Left ventricle myocardium superior (tissue), 1 donor: ENCODE results near the gene MAP2K2. TPM values are rescaled to one million over a fixed set of nuclear protein-coding genes. Genes with fewer than 3 reads are reported as not detected.
A peak's percentile ranks its signal among the peaks of the same experiment; 100 is the strongest.
"Not testable (repeated sequence)": the region's sequence is repeated elsewhere in the genome, so short reads cannot be mapped to it uniquely, and the experiment has no call there.

Source experiments
- ATAC-seq: fragments of 200-7000 bp; cut with Tn5 transposase; one replicate; pipeline ENCODE4 v1.9.1; 2020; ENCODE audit warnings: mild to moderate bottlenecking, moderate library complexity
- DNase-seq: peaks from one replicate; pipeline ENCODE4 v3.0.0-alpha.2; 2020
- intact Hi-C: fragments of 100-400 bp; cut with micrococcal nuclease; formaldehyde crosslinking; loops from one replicate; pipeline ENCODE4 v1.11.0; 2022
- total RNA-seq: library from RNA; stranded (reverse); fragmentation: NEBNext Ultra II Directional; extraction: Animal tissue kit (Norgen Biotek cat#: 25700); gene quantifications from one replicate; pipeline ENCODE4 v1.2.1, GENCODE V29; 2021
- donor health status: DM: no; HTN: yes; CAD: no; lungs with severe emphysema.

Gene MAP2K2
- total RNA-seq, 1 donor from 2014 or later = 148 TPM

GRCh38 chr19:4135386-4135785 is 11.5 kb upstream of the MAP2K2 start:
- intact Hi-C loops, ATAC-seq, DNase-seq: not testable (repeated sequence)

- DNase-seq = no peak
- intact Hi-C loops = no loop called here
- no peak for ATAC-seq
Measured at GRCh38 chr19:4134351-4134750, 10.4 kb upstream of the MAP2K2 start.

GRCh38 chr19:4130744-4131438 is 7.0 kb upstream of the MAP2K2 start:
- no peak for ATAC-seq
- DNase-seq = no peak
- intact Hi-C loops = no loop called here

- DNase-seq, intact Hi-C loops, ATAC-seq: not testable (repeated sequence)
Measured at GRCh38 chr19:4129050-4129449, 5.1 kb upstream of the MAP2K2 start.

- intact Hi-C loops, DNase-seq, ATAC-seq: not testable (repeated sequence)
Measured at GRCh38 chr19:4127322-4127721, 3.4 kb upstream of the MAP2K2 start.

- ATAC-seq (no peak), DNase-seq (no peak)
- intact Hi-C loops = no loop called here
Measured at GRCh38 chr19:4124638-4125037, 716 bp upstream of the MAP2K2 start.

- intact Hi-C loops = no loop called here
- no peak for DNase-seq
- no peak for ATAC-seq
Measured at GRCh38 chr19:4122480-4122879, 1.4 kb downstream of the MAP2K2 start.

- intact Hi-C loops = no loop called here
- no peak for DNase-seq
- no peak for ATAC-seq
Measured at GRCh38 chr19:4121815-4122214, 2.1 kb downstream of the MAP2K2 start.

- DNase-seq (no peak), ATAC-seq (no peak)
- intact Hi-C loops = no loop called here
Measured at GRCh38 chr19:4121273-4121612, 2.7 kb downstream of the MAP2K2 start.

- intact Hi-C loops = no loop called here
- DNase-seq = no peak
- no peak for ATAC-seq
Measured at GRCh38 chr19:4120559-4121272, 3.2 kb downstream of the MAP2K2 start.

- intact Hi-C loops = no loop called here
- no peak for ATAC-seq
- no peak for DNase-seq
Measured at GRCh38 chr19:4119763-4120162, 4.2 kb downstream of the MAP2K2 start.

GRCh38 chr19:4115818-4116385 is 8.0 kb downstream of the MAP2K2 start:
- intact Hi-C loops = no loop called here
- DNase-seq (no peak), ATAC-seq (no peak)

GRCh38 chr19:4115050-4115817 is 8.7 kb downstream of the MAP2K2 start:
- peak; percentile 86 for ATAC-seq
- intact Hi-C loops = no loop called here
- DNase-seq = peak; percentile 69

- ATAC-seq (no peak), DNase-seq (no peak)
- intact Hi-C loops = no loop called here
Measured at GRCh38 chr19:4114181-4114580, 9.7 kb downstream of the MAP2K2 start.

GRCh38 chr19:4113398-4114088 is 10.4 kb downstream of the MAP2K2 start:
- intact Hi-C loops = no loop called here
- DNase-seq = peak; percentile 58
- peak; percentile 64 for ATAC-seq

GRCh38 chr19:4112367-4112766 is 11.6 kb downstream of the MAP2K2 start:
- DNase-seq = no peak
- intact Hi-C loops = no loop called here
- no peak for ATAC-seq

GRCh38 chr19:4109626-4109945 is 14.3 kb downstream of the MAP2K2 start:
- ATAC-seq = no peak
- intact Hi-C loops = no loop called here
- DNase-seq = no peak

GRCh38 chr19:4108767-4109625 is 14.9 kb downstream of the MAP2K2 start:
- DNase-seq (no peak), ATAC-seq (no peak)
- intact Hi-C loops = no loop called here

GRCh38 chr19:4103080-4103433 is 20.9 kb downstream of the MAP2K2 start:
- intact Hi-C loops = no loop called here
- ATAC-seq (no peak), DNase-seq (no peak)
